ENCODE measurements around the gene TPD52L3.

The TPD52L3 gene

DNA sequence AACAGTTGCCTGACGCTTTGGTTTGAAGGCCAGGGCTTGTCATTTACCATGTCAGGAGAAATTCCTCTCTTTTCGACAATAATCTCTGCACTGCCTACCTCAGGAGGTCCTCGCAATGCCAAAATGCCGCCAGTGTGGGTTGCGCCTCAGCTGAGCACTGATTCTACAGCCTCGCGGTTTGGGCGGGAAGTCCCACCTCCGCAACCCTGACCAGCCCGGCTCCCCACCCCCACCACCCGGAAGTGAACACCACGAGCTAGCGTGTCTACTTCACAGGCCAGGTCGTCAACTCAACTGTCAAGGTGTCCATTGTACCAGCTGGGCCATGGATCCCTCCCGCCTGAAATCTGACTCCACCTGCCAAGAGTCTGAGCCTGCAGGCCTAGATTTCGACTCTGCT is at the start of gene TPD52L3:
TSS of gene TPD52L3 (plus strand) at position 273 of the 400 bp plus-strand sequence. CDS start 221 bp downstream, outside the sequence.
- no peak for DNase-seq

DNA sequence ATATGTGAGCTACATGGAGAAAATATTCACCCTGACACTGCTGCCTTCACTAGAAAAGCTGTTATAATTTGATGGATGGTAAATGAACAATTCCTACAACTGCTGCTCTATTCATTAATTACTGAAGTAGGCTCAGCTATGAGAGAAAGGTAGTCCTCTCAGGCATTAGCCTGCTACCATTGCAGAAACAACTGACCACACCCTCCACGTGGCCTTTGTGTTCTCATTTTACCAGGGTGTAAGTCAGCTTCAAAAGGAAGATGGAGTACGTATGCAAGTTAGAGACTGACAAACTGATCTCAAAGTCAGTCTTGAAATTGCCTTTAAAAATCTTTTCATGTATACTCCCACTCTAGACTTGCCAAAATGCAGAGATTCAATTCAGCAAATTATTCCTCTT is 26.3 kb upstream of the TPD52L3 start:
- DNase-seq: no peak

DNA sequence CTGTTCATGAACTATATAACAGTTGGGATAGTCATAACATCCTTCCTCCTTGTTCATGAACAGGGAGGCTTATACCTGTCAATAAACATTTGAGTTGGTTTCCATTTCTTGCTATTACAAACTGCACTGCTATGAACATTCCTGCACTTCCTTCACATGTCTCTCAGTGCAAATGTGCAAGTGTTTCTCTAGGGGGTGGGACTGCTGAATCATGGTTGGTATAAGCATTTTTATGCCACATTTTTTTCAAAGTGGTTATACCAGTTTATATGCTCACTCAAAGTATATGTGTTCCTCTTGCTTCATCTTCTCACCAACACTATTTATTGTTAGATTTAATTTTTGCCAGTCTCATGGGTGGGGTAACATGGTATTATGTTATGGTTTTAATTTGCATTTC is 25.8 kb upstream of the TPD52L3 start:
- no peak for DNase-seq

DNA sequence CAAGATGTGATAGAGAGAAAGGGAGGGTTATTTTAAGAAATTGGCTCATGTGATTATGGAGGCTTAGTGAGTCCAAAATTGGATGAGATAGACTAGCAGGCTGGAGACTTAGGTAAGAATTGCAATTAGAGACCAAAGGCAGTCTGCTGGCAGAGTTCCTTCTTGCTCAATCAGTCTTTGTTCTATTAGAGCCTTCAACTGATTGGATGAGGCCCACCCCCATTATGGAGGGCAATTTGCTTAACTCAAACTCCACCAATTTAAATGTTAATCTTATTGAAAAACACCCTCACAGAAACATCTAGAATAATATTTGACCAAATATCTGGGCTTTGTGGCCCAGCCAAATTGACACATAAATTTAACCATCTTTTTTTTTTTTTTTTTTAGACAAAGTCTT is 23.9 kb upstream of the TPD52L3 start:
- DNase-seq: no peak

DNA sequence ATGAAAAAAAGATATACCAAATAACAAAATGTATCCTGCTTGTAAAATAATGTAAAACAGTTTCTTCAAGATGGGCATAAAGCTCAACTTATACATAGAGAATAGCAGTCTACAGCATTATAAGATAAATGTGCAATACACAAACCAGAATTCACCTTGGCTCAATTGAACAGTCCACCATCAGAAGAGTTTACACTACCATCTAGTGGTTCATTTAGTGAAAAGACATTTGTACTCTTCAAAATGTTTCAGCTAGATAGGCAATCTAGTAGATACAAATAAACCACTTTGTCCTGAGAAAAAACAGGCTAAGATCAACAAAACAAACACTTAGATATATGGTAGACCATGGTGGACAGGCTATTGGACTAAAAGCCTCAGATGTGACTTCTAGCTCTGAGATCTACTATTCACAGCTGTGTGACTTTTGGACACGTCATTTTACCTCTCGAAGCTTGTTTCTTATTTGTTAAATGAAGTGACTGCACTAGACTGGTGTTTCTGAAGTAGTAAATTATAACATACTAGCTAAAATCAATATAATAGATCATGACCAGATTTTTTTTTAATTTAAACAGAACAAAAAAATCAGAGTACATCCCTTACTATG is 22.1 kb upstream of the TPD52L3 start:
- peak; percentile 14 to 51 for DNase-seq

DNA sequence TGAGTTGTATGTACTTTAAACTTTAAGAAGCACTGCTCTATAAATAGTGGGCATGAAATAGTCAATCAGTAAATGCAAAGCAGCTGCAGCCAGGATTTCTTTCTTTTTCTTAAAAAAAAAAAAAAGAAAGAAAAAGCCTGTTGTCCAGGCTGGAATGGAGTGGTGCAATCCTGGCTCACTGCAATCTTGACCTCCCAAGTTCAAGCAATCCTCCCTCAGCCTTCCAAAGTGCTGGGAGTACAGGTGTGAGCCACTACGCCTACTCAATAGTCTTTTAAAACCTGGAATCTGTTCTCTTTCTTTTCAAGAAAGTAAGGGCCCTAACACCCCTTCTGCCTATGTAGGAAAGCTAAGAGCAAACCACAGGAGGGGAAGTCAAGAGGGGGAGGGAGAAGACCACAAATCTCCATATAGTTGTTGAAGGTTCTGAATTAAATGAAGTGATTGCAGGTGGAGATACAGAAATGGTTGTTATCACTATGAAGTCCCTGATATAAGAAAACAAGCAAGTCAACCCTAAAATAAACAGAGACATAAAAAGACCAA is 20.6 kb upstream of the TPD52L3 start:
- no peak for DNase-seq

DNA sequence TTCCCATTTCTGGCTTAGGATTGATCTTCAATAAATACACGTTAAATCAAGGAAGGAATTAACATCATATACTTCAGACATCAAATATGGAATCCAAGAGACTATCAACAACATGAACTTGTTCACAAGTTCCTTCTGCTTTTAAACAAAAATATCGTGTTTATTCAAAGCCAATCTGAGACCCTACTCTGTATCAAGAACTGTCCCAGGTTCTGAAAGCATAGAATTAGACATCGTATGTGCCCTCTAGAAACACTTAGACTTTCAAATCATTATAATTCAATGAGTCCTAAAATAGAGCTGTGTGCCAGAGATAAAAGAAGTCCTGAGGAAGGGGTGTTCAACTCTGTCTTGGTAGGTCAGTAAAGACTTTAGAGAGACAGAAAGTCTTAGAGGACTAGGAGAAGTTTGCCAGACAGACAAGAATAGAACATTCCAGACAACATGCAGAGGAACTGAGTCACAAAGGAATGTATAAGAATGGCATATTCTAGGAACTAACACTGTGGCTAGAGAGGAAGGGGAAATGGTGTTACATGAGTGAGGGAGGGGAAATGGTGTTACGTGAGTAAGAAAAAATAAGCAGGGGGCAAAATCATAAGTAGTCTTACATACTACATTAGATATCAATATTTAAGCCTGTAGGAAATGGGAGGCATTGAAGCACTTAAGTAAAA is 2.9 kb downstream of the TPD52L3 start:
- no peak for DNase-seq

DNA sequence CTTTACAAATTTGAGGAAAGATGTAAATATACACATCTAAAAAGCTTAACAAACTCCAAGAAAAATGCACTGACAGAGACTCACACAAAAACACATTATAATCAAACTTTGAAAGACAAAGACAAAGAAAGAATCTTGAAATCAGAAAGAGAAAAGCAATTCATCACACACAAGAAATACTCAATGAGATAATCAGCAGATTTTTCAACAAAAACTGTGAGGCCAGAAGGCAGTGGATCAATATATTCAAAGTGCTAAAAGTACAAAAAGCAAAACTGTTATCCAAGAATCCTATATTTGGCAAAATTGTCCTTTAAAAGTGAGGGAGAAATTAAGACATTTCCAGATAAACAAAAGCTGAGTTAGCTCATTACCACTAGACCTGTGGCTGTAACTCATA is 6.1 kb downstream of the TPD52L3 start:
- DNase-seq: no peak

DNA sequence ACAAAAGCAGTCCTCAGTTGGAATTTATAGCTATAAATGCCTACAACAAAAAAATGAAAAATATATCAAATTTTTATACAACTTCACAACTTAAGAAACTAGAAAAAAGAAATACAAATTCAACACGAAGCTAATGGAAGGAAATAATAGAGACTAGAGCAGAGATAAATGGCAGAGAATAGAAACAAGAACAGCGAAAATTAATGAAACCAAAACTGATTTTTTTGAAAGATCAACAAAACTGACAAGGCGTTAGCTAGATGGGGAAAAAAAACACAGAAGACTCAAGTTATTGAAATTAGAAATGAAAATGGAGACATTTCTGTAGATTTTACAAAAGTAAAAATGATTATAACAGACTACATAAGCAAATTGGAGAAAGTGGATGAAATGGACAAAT is 20.6 kb downstream of the TPD52L3 start:
- no peak for DNase-seq

DNA sequence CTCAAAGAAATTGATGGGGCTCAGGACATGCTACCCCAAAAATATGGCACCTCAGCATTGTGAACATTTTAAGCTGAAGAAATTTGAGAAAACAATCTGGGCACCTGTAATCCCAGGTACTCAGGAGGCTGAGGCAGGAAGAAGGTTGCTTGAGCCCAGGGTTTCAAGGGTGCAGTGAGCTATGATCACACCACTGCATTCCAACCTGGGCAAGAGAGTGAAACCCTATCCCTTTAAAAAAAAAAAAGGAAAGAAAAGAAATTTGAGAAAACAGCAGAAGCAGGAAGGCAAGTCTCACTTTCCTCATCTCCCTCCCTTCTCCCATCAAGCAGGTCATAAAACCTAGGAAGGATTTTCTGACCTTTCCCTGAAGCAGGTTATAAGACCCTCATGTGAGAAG is 23.6 kb downstream of the TPD52L3 start:
- DNase-seq: no peak

DNA sequence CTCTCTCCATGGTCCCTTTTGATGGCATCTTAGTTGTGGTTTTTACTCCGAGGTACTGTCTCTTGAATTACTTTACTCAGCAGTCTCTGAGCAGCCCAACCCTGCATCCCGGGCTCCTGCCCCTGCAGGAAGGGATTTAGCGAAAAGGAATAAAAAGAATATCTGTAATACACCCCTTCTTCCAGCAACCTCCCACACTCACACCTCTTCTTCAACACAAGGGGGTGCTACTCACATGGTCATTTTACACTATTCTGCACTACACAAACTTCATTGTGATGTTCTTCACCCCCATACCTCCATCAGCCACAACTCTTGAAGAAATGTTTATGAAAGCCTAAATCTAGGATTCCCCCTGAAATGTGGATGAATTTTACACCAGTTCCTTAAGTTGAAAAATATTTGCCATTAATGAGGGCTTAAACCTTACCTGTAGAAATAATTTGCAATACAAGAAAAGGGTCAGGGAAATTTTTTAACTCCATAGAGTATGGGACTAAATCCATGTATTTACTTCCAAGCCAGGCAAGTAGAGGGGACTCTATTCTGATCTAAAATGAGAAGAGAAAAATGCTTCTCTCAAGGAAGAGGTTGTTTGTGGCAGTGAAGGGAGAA is 26.0 kb downstream of the TPD52L3 start:
- DNase-seq: peak; percentile 30 to 41

DNA sequence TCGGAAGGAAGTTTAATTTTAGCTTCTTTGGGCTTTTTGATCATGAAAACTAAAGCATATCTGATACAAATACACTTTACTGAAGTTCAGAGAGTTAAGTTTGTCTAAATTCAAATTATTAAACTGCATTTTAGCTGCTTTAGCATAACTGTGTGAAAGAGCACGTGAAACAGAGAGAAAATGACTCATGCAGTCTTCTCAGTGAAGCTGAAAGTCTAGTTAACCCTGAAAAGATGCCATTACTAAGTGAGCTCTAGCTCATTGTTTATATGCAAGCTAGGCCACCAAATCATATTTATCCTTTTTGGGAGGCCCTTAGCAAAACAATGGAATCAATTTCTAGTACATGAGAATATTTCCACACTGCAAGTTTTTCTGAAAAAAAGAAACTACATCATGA is 27.6 kb downstream of the TPD52L3 start:
- no peak for DNase-seq

DNA sequence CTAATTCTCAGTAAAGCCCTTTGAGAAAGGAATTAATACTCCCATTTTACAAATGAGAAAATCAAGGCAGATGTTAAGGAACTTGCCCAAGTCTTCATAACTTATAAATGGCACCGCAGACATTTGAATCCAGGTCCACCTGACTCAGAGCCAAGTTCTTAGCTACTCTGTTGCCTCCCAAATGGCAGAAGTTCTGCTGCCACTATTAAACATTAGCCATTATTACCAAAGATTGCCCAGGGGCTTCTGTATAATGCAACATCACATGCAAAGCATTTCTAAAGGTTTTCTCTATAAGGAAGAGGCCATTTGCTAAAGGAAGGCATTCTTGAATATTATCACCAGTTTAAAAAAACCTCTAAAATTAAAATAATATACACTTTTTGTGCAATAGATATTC is 28.3 kb downstream of the TPD52L3 start:
- no peak for DNase-seq

DNA sequence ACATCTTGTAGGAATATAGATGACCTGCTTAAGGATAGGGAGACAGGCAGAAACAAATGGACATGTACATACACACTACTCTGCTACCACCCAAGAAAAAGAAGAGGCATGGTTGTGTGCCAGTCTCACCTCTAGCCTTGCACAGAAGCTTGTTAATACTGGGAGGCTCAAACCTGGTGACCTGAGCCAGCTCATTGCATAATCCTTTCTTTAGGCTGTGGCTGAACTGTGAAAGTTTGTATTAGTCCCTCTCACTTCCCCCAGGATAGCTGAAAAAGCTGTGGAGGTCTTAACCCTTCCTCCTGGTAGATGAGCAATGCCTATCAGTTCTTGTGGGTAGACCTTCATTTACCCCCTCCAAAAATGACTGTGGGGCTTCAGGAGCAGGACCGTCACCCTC is 28.7 kb downstream of the TPD52L3 start:
- no peak for DNase-seq

DNA sequence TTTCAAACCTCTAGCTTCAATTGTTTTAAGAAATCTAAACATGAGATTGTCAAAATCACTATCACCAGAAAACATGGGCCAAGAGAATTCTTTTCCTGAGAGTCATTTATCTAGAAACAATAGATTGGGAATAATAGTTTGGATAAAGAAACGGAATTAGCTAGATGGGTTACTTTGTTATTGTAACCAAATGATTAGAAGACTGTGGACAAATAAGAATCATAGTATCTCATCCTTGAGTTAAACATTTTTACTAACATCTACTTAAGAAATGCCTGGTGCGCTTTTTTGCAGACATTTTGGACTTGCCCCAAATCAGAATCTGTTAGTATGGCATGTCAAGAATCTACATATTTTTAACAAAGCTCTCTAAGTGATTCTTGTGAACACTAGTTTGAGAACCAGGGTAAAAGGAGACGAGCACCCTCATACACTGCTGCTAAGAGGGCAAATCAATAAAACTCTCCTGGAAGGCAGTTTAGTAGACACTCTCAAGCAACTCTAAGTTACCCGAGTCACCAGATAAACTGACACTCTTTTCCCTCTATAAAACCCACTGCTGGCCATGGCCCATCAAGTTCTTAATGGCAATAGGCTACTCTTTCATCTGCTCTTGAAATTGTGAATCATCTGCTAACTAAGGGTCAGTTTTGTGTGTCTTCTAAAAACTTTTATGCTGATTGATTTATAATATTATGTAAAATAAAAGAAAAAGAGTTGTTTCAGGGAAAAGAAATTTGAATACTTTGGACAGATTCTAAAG is 39.1 kb downstream of the TPD52L3 start:
- no peak for DNase-seq

DNA sequence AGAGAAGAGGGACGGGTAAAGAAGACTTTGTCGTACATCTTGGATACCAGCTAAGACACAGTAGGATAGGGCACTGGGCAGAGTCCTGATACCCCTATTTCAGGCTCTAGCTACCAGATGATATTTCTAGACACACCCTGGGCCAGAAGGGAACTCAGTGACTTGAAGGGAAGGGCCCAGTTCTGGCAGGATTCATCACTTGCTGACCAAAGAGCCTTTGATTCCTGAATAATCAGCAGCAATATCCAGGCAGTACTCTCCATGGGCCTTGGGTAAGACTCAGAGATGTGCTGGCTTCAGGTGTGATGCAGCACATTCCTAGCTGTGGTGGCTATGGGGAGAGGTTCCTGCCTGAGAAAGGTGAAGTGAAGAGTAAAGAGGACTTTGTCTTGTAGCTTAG is 40.7 kb downstream of the TPD52L3 start:
- no peak for DNase-seq
